CD4-positive, alpha-beta T cell (primary cell): Measurements from ENCODE around the gene DBH. TPM values are rescaled to one million over a fixed set of nuclear protein-coding genes. Genes with fewer than 3 reads are reported as not detected.

ENCODE experiments used
- ATAC-seq: fragments of 200-7000 bp; cut with Tn5 transposase; one replicate; pipeline ENCODE4 v1.10.0; 2022; ENCODE audit warnings: mild to moderate bottlenecking; ENCODE audit not compliant: poor library complexity
- CTCF ChIA-PET: fragments of 350-600 bp; sonication (Branson Sonifier 250); formaldehyde crosslinking; loops from one replicate; lab custom pipeline; 2021; ENCODE audit warnings: antibody characterized with exemption, inconsistent platforms; lab: Charles Lee
- POLR2A ChIA-PET: fragments of 350-600 bp; sonication (Branson Sonifier 250); formaldehyde crosslinking; loops from one replicate; lab custom pipeline; 2021; ENCODE audit warnings: antibody characterized with exemption, inconsistent platforms; lab: Charles Lee
- DNase-seq, 14 experiments: peaks; one replicate each; pipeline ENCODE4 v3.0.0-alpha.2; 2013 to 2020; ENCODE audit warnings: mixed read lengths in 2 of 14
- H3K27ac ChIP-seq, 2 donors: one replicate each; pipeline versions ENCODE4 v1.5.1 to v1.7.0; 2013; ENCODE audit warnings: low read length in 2 of 2, low read depth in 1 of 2, mild to moderate bottlenecking in 1 of 2
- H3K27me3 ChIP-seq, 2 experiments: 1 replicate in 1 of 2; 2 replicates in 1 of 2; pipeline versions ENCODE4 v1.6.1 to v1.7.0; 2013; ENCODE audit warnings: low read length in 2 of 2, control low read depth in 1 of 2, mild to moderate bottlenecking in 1 of 2, moderate library complexity in 1 of 2; ENCODE audit not compliant: insufficient read depth in 2 of 2, control insufficient read depth in 1 of 2
- H3K36me3 ChIP-seq: one replicate; pipeline ENCODE4 v1.6.1; 2013; ENCODE audit warnings: low read length, control low read depth; ENCODE audit not compliant: insufficient read depth
- H3K4me1 ChIP-seq: one replicate; pipeline ENCODE4 v1.6.1; 2013; ENCODE audit warnings: low read length, control low read depth; ENCODE audit not compliant: insufficient read depth
- H3K4me3 ChIP-seq: one replicate; pipeline ENCODE4 v1.5.1; 2013; ENCODE audit warnings: mild to moderate bottlenecking, low read length, moderate library complexity
- H3K9me3 ChIP-seq, 2 experiments: 1 replicate in 1 of 2; 2 replicates in 1 of 2; pipeline versions ENCODE4 v1.6.1 to v1.7.0; 2013; ENCODE audit warnings: low read length in 2 of 2, mild to moderate bottlenecking in 2 of 2, control low read depth in 1 of 2, moderate library complexity in 1 of 2; ENCODE audit not compliant: control insufficient read depth in 1 of 2, insufficient read depth in 1 of 2
- H3K27ac Mint-ChIP-seq: one replicate; pipeline ENCODE4 v1.8.0; 2020; ENCODE audit warnings: mixed read lengths
- H3K27me3 Mint-ChIP-seq: one replicate; pipeline ENCODE4 v1.8.0; 2021; ENCODE audit warnings: mixed read lengths
- H3K36me3 Mint-ChIP-seq: one replicate; pipeline ENCODE4 v1.8.0; 2021; ENCODE audit warnings: low read depth, mixed read lengths
- H3K4me1 Mint-ChIP-seq: one replicate; pipeline ENCODE4 v1.8.0; 2021; ENCODE audit warnings: low read depth, mixed read lengths
- H3K4me3 Mint-ChIP-seq: one replicate; pipeline ENCODE4 v1.8.0; 2020; ENCODE audit warnings: mild to moderate bottlenecking, mixed read lengths
- H3K9me3 Mint-ChIP-seq: one replicate; pipeline ENCODE4 v1.8.0; 2020; ENCODE audit warnings: mixed read lengths
- intact Hi-C, 2 experiments: fragments of 100-400 bp; cut with DNase I in 1 of 2; cut with micrococcal nuclease in 1 of 2; formaldehyde crosslinking; loops; one replicate each; pipeline versions ENCODE4 v1.15.1 to v1.9.0; 2023 to 2025; cut with DNase I, micrococcal nuclease
- total RNA-seq, 174 experiments: library from RNA in 2 of 174; stranded (reverse) in 2 of 174; gene quantifications; one replicate each; pipeline ENCODE4 v1.2.3 and lab custom pipeline; 2021 to 2026
- TF ChIP-seq, protein P1 (sequence below): fragments of 200-600 bp; IDR thresholded peaks from one replicate; pipeline ENCODE4 v1.8.0; 2022; ENCODE audit warnings: antibody characterized with exemption, mild to moderate bottlenecking

Gene DBH
- total RNA-seq, 2 experiments from 2014 or later = 1.7 to 1.8 TPM

DNA sequence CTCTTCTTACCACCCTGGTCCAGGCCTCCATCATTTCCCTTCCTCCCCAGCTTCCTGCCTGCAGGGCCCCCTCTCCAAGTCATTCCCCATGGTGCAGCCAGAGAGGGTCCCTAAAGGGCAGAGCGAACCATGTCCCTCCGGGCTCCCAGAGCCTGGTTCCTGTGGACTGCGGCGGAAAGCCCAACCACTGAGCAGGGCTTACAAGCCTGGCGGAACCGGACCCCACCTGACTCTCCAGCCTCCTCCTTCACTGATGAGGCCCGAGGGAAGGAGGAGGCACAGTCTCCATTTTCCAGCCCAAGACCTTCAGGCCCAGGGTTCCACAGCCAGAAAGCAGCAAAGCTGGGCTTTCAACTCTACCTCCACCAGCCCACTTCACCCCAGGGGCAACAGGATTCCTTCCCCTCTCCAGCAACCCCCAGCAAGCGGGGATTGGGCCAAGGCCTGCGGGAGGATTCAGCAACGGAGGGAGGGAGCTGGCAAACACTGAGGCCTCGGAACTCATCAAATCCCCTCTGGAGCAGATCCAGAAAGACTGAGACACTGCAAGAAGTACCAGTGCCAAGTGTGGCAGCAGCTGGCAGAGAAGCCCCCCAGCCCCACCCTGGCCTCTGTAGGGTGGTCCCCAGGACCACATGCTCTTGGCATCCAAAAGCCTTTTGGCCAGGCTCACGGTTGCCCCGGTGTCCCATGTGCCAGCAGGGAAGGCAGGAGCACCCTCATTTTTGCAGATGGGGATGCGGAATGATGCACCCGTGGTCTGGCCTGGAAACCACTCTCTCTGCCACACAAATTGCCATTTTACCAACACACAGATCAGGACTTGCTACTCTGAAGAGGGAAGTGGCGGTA, 30.1 kb upstream of the DBH start:
- DNase-seq (no peak), ATAC-seq (no peak)
- H3K4me1 ChIP-seq = peaks cover 8% of the 10 kb centered on the region
- TF ChIP-seq, protein P1, sequence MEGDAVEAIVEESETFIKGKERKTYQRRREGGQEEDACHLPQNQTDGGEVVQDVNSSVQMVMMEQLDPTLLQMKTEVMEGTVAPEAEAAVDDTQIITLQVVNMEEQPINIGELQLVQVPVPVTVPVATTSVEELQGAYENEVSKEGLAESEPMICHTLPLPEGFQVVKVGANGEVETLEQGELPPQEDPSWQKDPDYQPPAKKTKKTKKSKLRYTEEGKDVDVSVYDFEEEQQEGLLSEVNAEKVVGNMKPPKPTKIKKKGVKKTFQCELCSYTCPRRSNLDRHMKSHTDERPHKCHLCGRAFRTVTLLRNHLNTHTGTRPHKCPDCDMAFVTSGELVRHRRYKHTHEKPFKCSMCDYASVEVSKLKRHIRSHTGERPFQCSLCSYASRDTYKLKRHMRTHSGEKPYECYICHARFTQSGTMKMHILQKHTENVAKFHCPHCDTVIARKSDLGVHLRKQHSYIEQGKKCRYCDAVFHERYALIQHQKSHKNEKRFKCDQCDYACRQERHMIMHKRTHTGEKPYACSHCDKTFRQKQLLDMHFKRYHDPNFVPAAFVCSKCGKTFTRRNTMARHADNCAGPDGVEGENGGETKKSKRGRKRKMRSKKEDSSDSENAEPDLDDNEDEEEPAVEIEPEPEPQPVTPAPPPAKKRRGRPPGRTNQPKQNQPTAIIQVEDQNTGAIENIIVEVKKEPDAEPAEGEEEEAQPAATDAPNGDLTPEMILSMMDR = no peak
- Mint-ChIP-seq H3K27me3 (peaks cover 38% of the 10 kb centered on the region), H3K9me3 (no peaks in the 10 kb centered on the region), H3K4me3 (no peak overlapping the region), H3K4me1 (peaks cover 4% of the 10 kb centered on the region), H3K36me3 (no peaks in the 10 kb centered on the region), H3K27ac (no peak overlapping the region)
- no peak overlapping the region for H3K27ac ChIP-seq
- peaks cover 0 to 18% of the 10 kb centered on the region in 2 experiments for H3K9me3 ChIP-seq
- intact Hi-C loops = loop anchor here in 1 of 2 experiments (2.0 kb wide), 1 partner anchor 389 kb away; no protein-coding TSS in a partner anchor
- ChIA-PET POLR2A (no interaction called here), CTCF (no interaction called here)
- no peaks in the 10 kb centered on the region for H3K36me3 ChIP-seq
- no peak overlapping the region for H3K4me3 ChIP-seq
- peaks cover 21 to 36% of the 10 kb centered on the region in 2 experiments for H3K27me3 ChIP-seq

DNA sequence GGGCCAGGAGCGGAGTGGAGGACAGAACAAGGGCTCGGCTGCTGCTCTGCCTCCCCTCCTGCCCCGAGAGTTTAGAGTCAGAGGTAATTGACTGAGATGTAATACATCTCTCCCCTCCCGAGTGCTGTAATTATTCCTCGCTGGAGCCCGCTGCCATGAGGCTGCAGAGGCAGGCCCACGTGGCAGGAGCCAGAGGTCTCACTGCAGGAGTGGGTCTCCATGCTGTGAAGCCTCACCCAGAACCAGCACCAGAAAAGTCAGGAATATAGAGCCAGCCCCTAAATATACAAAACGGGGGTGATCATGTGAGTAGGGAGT, 29.5 kb upstream of the DBH start:
- Mint-ChIP-seq H3K4me3 (no peak overlapping the region), H3K36me3 (no peaks in the 10 kb centered on the region), H3K27me3 (peaks cover 44% of the 10 kb centered on the region), H3K27ac (no peak overlapping the region), H3K4me1 (peaks cover 4% of the 10 kb centered on the region), H3K9me3 (no peaks in the 10 kb centered on the region)
- DNase-seq (no peak), ATAC-seq (no peak)
- peaks cover 8% of the 10 kb centered on the region for H3K4me1 ChIP-seq
- no peak overlapping the region for H3K4me3 ChIP-seq
- H3K27me3 ChIP-seq = peaks cover 21 to 38% of the 10 kb centered on the region in 2 experiments
- CTCF ChIA-PET = no interaction called here
- no peaks in the 10 kb centered on the region for H3K36me3 ChIP-seq
- no peak overlapping the region for H3K27ac ChIP-seq
- intact Hi-C loops = no loop called here
- TF ChIP-seq, protein P1 = no peak
- POLR2A ChIA-PET = no interaction called here
- H3K9me3 ChIP-seq = peaks cover 0 to 18% of the 10 kb centered on the region in 2 experiments

DNA sequence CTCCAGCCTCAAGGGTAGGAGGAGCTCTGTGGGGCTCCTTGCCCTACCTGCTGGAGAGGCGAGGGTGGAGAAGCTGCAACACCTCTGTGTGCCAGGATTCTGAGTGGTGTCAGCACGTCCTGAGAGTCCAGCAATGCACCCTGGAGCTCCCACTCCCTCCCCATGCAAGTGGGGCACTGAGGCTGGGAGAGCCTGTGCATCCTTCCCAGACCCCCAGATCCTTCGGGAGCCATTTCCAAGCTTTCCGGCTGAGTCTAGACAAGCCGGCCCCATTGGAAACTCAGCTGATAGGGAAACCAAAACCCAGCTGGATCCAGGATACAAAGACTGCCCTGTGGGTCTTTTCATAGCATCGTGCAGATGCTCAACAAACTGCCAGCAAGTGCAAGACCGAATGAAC, 28.8 kb upstream of the DBH start:
- peaks cover 0 to 18% of the 10 kb centered on the region in 2 experiments for H3K9me3 ChIP-seq
- Mint-ChIP-seq H3K27ac (no peak overlapping the region), H3K9me3 (no peaks in the 10 kb centered on the region), H3K4me1 (peaks cover 4% of the 10 kb centered on the region), H3K36me3 (no peaks in the 10 kb centered on the region), H3K27me3 (peaks cover 51% of the 10 kb centered on the region), H3K4me3 (no peak overlapping the region)
- H3K4me3 ChIP-seq = no peak overlapping the region
- TF ChIP-seq, protein P1 = no peak
- H3K36me3 ChIP-seq = no peaks in the 10 kb centered on the region
- DNase-seq = no peak
- H3K4me1 ChIP-seq = peaks cover 8% of the 10 kb centered on the region
- H3K27ac ChIP-seq = no peak overlapping the region
- ChIA-PET CTCF (no interaction called here), POLR2A (no interaction called here)
- intact Hi-C loops = no loop called here
- peaks cover 21 to 38% of the 10 kb centered on the region in 2 experiments for H3K27me3 ChIP-seq
- ATAC-seq = no peak
